Stimulated activated CD8-positive, alpha-beta memory T cell treated with anti-CD3 and anti-CD28 coated beads, Interleukin-15, amount 100 ng/mL, for 48 hours (primary cell): ENCODE data around the gene NT5DC1.

Experiments used
- DNase-seq, 2 donors: peaks; one replicate each; pipeline ENCODE4 v3.0.0-alpha.2; 2020; ENCODE audit warnings: low read depth in 2 of 2

NT5DC1 gene

GRCh38 chr6:116100419-116101301 is at the start of gene NT5DC1:
TSS of gene NT5DC1 (plus strand) at chr6:116100853. CDS start at chr6:116100931, 78 bp downstream.
- DNase-seq, result peak; percentile 80 to 81

- DNase-seq, result no peak
These were observed 49.4 kb upstream of the NT5DC1 start for GRCh38 chr6:116051244-116051643.

- no peak for DNase-seq
These were observed 45.1 kb upstream of the NT5DC1 start for GRCh38 chr6:116055513-116055912.

GRCh38 chr6:116057766-116058165 is 42.9 kb upstream of the NT5DC1 start:
- DNase-seq, result no peak

GRCh38 chr6:116059713-116060571 is 40.7 kb upstream of the NT5DC1 start:
- DNase-seq, result no peak

GRCh38 chr6:116060572-116061283 is 39.9 kb upstream of the NT5DC1 start, which contains the start of gene FRK:
TSS of gene FRK (minus strand) at chr6:116060891. CDS start at chr6:116060311, 580 bp downstream.
- DNase-seq, result no peak

GRCh38 chr6:116062496-116062895 is 38.2 kb upstream of the NT5DC1 start:
- no peak for DNase-seq

- no peak for DNase-seq
These were observed 36.0 kb upstream of the NT5DC1 start for GRCh38 chr6:116064666-116065065.

GRCh38 chr6:116066789-116067188 is 33.9 kb upstream of the NT5DC1 start:
- no peak for DNase-seq

GRCh38 chr6:116070101-116070500 is 30.6 kb upstream of the NT5DC1 start:
- no peak for DNase-seq

GRCh38 chr6:116070616-116071389 is 29.9 kb upstream of the NT5DC1 start:
- DNase-seq, result no peak

- no peak for DNase-seq
These were observed 28.3 kb upstream of the NT5DC1 start for GRCh38 chr6:116072368-116072767.

- DNase-seq, result no peak
These were observed 26.8 kb upstream of the NT5DC1 start for GRCh38 chr6:116073765-116074440.

GRCh38 chr6:116074732-116075390 is 25.8 kb upstream of the NT5DC1 start:
- DNase-seq, result no peak

GRCh38 chr6:116078522-116078921 is 22.1 kb upstream of the NT5DC1 start:
- DNase-seq, result no peak

GRCh38 chr6:116078945-116079344 is 21.7 kb upstream of the NT5DC1 start:
- DNase-seq, result no peak

GRCh38 chr6:116083052-116083451 is 17.6 kb upstream of the NT5DC1 start:
- no peak for DNase-seq

- DNase-seq, result no peak
These were observed 16.4 kb upstream of the NT5DC1 start for GRCh38 chr6:116084284-116084683.

- DNase-seq, result no peak
These were observed 13.1 kb upstream of the NT5DC1 start for GRCh38 chr6:116087437-116088027.

- no peak for DNase-seq
These were observed 11.7 kb upstream of the NT5DC1 start for GRCh38 chr6:116088946-116089345.
